ENCODE results near the gene C5orf24.
"Not testable (repeated sequence)": the region's sequence is repeated elsewhere in the genome, so short reads cannot be mapped to it uniquely, and the experiment has no call there.

C5orf24 gene

DNA sequence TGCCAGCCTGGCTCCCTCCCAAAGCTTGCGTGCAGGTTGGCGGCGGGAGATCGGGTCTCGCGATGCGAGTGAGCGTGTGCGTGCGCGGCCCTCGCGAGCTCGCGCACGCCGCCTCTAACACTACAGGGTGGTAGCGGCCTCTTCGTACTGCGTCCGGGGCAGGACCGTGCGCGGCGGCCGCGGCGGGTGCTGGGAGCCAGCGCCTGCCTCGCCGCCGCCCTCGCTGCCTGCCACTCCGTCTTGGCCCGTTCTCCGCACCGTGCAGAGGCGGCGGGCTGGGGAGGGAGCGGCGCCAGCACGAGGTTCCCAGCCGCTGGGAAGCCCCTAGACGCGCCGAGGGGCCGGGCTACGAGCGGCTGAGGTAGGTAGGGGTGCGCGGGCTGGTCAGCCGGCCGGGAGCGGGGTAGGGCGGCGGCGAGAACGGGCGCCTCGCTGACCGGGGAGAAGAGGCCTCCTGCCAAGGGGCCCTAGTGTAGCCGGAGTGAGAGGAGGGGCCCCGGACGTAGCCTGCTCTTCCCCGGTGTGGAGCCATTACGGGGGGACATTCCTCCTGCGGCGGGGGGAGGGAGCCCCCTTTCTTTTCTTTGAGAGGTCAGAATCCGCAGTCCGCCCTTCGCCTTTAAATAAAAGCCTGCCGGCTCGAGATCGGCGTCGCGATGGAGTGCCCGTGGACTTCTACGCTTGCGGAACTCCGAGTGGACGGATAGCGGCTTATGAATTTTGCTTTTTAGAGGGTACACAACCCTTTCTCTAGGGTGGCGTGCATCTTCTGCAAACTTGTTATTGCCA lies at the start of gene C5orf24:
Gene C5orf24 (plus strand): TSS at position 117 of the 789 bp plus-strand sequence. CDS start 8,933 bp downstream, outside the sequence.
- peak; percentile 90 to 95 (median 92) for DNase-seq

DNA sequence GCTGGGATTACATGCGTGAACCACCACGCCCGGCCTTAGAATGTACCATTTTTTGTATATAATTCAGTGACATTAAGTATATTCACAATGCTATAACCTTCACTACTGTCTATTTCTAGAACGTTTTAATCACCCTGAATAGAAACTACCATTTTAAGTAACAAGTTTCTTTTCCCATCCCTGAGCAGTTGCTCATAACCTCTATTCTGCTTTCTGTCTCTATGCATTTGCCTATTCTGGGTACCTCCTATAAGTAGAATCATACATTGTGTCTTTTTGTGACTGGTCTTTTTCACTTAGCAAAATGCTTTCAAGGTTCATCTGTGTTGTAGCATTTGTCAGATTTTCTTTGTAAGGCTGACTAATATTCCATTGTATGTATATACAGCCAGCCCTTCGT lies 47.3 kb upstream of the C5orf24 start:
- DNase-seq: no peak

DNA sequence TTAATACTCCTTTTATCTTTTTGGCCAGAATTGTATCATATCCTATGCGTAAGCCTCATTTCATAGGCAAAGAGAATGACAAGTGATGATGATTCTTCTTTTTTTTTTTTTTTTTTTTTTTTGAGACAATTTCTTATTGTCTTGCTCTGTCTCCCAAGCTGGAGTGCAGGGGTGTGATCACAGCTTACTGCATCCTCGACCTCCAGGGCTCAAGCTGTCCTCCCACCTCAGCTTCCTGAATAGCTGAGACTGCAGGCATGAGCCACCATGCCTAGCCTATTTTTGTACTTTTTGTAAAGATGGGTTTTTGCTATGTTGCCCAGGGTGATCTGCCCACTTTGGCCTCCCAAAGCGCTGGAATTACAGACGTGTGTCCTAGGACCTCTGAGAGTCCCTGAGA lies 41.9 kb upstream of the C5orf24 start:
- DNase-seq: no peak

DNA sequence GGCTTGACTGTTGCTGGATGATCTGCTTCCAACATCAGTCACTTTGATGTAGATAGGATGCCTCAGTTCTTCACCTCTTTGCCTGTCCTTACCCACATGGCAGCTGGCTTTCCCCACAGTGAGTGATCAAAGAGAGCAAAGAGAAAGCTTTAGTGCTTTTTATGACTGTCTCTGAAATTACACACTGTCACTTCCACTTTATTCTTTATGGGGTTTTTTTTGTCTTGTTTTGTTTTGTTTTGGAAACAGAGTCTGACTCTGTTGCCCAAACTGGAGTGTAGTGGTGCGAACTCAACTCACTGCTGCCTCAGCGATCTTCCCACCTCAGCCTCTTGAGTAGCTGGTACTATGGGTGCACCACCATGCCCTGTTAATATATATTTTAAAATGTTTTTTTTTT lies 32.4 kb upstream of the C5orf24 start:
- no peak for DNase-seq

DNA sequence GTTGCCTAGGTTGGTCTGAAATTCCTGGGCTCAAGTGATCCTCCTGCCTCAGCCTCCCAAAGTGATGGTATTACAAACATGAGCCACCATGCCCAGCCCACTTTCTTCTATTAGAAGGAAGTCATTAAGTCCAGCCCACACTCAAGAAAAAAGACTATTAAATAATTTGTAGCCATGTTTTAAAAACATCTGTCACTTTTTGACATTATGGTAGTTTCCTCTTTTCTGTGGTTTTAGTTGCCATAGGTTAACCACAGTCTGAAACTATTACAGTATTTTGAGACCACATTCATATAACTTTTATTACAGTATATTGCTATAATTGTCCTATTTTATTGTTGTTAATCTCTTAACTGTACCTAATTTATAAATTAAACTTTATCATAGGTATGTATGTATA lies 31.9 kb upstream of the C5orf24 start:
- no peak for DNase-seq

DNA sequence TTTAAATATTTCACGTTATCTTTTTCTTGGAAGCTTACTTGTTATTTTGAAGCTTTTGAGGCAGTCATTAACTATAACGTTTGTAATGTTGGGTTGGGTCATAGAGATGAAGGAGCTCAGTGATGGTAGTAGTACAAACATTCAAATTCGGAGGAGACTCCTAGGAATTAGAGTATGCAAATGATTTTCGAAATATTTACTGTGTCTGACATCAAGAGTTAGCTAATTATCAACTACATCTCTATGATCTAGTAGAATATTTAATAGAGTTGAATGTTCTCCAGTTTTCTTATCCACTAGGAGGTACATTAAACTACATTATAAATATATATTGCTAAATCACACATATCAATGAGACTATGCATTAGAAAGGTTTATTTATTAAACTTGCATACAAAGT lies 28.8 kb upstream of the C5orf24 start:
- DNase-seq: no peak

DNA sequence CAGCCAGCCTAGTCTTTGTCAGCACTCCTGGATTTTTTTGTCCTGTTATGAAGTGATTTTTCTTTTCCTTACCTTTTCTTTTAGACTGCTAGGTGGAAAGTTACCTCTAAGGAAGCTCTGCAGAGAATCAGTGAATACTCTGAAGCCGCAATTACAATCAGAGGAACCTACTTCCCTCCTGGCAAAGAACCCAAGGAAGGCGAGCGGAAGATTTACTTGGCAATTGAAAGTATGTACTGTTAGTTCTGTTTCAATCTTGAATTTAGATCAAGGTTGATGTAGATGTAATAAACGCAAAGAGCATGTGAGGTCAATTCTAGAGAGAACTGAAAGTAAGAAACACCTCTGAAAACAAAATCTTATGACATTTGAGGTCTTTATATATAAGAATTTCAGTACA lies 27.0 kb upstream of the C5orf24 start:
- DNase-seq: no peak

DNA sequence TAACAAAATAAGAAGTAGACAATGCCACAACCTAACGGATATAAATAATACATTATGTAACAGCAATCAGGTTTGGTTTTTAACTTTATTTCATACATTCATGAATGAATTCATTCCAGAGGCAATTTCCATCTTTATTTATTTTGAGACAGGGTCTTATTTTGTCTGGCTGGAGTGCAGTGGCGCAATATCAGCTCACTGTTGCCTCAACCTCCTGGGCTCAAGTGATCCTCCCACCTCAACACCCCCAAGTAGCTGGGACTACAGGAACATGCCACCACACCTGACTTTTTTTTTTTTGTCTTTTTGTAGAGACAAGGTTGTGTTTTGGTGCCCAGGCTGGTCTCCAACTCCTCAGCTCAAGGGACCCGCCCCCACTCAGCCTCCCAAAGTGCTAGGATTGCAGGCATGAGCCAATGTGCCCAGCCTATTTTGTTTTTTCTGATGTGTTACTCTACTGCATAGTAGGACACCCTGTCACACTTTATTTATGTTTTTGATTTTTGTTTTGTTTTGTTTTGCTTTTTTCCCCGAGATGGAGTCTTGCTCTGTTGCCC lies 26.3 kb upstream of the C5orf24 start:
- DNase-seq: no peak

DNA sequence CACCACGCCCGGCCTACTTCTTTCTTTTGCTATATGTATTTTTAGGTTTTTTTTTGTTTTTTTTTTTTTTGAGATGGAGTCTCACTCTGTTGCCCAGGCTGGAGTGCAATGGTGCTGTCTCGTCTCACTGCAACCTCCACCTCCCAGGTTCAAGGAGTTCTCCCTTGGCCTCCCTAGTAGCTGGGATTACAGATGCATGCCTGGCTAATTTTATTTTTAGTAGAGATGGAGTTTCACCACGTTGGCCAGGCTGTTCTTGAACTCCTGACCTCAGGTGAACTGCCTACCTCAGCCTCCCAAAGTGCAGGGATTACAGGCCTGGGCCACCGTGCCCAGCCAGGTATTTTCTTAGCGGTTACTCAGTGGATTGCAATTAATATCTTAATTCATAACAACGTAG lies 23.9 kb upstream of the C5orf24 start:
- DNase-seq: no peak

DNA sequence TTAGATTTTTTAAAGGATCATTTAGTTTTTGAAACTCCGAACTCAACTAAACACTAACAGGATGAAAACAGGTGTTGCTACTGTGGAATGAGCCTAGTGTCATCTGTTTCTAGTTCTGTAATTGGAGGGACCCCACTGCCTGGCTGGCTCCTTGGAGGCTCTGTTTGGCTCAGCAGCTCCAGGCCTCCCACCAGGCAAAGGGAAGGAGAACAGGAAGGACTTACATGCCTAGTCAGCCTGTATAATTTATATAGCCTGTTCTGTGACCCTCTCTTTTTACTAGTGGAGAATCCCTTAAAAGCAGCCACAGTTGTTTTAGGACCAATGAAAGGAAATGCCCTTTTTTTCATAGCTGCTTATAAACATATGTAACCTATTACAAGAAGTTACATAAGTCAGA lies 21.1 kb upstream of the C5orf24 start:
- DNase-seq: no peak

DNA sequence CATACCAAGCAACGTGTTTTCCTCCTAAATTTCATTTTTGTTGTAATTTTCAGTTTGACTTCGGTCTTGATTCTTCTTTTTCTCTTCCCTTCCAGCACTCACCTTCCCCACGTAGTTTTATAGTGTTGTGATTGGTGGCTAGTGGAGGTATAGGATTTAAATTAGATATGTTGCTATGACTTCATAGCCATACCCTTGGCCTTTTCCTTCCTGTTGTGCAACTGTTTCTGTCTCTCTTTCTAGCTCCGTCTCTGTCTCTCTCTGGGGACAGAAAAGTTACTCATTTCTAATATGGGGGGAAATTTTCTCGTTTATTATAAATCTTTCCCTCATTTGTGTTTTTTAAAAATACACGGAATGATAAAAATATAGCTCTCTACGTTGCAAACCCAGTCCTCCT lies 20.6 kb upstream of the C5orf24 start:
- DNase-seq: no peak

DNA sequence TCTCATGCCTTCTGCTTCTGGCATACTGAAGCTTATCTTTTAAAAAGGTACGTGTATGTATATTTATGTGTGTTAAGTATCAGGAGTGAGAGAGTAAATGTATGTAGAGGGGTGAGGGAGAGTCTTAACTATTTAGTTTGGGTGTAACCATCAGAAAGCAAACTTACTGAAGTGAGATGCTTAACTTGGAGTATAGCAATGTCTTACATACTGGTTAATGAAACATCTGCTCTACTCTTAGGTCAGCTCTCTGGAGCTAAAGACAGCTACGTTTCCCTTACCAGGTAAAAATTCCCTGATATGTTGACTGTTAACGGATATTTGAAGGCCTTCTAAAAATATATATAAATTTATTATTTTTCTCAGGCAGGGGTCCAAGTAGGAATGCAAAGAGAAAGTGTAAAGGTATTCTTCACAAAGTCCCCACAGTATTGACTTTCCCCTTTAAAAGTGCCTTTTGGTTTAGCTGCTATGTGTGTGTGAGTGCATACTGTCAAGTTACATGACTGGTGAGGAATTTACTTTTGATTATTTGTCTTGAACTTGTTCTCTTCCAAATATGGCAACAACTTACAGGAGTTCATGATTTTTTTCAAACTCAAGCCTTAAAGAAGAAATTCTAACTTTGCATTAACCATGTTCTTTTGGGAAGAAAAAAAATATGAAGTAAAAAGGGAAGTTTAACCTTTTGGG lies 12.3 kb upstream of the C5orf24 start:
- DNase-seq: no peak

DNA sequence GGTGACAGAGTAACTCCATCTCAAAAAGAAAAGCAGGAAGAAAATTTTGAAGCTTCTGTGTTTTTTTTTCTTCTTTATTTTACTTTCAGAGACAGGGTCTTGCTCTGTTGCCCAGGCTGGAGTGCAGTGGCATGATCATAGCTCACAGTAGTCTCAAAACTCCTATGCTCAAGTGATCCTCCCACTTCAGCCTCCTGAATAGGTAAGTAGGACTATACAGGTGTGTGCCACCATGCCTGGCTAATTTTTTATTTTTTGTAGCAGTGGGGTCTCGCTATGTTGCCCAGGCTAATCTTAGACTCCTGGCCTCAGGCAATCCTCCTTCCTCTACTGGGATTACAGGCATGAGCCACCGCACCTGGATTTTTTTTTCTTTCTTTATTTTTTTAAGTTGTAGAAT lies 10.1 kb upstream of the C5orf24 start:
- no peak for DNase-seq

DNA sequence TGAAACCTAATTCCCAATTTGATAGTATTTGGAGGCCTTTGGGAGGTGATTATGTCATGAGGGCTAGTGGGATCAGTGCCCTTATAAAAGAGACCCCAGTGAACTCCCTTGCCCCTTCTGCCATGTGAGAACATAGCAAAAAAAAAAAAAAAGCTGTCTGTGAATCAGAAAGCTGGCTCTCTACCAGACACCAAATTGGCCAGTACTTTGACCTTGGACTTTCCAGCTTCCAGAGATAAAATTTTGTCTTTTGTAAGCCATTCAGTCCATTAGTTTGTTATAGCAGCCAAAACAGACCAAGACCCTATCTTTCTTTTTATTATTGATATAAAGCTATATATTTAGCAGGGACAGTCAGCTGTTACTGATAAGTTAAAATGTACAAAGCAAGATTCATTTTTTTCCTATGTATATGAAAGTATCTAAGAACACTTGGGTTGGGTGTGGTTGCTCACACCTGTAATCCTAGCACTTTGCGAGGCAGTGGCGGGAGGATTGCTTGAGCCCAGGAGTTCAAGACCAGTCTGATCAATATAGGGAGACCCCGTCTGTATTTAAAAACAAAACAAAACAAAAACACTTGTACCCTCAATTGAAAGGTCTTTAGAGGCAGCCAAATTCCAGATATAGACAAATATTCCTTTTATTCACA lies 8.1 kb upstream of the C5orf24 start:
- DNase-seq: no peak

DNA sequence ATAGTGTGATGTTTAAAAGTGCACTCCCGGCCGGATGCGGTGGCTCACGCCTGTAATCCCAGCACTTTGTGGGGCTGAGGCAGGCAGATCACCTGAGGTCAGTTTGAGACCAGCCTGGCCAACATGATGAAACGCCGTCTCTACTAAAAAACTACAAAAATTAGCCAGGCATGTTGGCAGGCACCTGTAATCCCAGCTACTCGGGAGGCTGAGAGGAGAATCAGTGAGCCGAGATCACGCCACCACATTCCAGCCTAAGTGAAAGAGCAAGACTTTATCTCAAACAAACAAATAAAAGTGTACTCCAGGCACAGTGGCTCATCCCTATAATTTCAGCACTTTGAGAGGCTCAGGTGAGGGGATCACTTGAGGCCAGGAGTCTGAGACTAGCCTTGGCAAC lies 7.4 kb upstream of the C5orf24 start:
- DNase-seq: not testable (repeated sequence)

DNA sequence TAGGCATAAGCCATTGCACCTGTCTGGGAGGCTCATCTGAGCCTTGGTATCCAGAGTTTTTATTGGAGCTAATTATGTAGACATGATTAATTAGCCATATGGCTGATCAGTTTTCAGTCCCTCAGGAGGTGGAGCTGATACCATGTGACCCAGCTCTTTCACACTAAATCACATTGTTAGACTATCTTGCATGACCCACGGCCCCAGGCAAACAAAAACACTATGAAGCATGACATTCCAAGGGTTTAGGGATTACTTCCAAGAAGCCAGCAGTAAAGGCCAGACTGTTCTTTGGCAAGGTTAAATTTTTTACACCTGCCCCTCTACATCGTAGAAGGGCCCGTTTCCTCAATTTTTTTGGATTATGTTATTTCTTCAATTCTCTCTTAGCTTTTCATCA lies 5.0 kb upstream of the C5orf24 start:
- no peak for DNase-seq

DNA sequence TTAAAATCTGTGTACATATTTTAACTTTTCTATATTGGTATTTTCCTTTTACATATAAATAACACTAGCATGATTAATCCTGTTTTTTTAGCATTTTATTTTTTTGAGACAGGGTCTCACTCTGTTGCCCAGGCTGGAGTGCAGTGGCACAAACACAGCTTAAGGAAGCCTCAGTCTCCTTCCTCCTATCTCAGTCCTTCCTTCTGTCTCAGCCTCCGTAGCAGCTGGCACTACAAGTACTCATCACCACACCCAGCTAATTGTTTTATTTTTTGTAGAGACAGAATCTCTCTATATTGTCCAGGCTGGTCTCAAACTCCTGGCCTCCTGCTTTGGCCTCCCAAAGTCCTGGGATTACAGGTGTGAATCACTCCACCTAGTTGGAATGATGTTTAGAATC lies 1.5 kb upstream of the C5orf24 start:
- DNase-seq: no peak

DNA sequence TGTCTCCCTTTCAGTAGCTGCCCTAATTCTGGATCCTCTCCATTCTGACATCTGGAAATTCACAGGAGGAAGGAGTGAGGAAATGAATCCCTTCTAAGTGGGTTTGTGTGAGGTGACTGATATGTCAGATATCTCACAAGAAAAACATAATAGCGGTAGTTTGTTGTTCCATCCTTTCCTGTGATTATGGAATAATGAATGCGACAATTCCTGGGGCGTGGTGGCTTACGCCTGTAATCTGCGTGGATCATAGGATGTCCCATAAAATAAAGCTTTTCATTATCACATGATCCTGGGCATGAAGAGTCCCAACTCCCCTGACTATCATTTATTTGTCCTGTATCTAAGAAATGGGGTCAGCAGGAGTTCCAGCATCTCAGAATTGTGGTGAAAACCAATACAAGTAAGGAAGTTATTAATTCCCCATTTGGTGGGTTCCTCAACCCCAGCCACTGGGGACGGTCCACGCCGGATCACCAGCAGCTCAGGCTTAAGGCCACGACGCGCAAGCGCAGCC lies 375 bp upstream of the C5orf24 start:
- no peak for DNase-seq

DNA sequence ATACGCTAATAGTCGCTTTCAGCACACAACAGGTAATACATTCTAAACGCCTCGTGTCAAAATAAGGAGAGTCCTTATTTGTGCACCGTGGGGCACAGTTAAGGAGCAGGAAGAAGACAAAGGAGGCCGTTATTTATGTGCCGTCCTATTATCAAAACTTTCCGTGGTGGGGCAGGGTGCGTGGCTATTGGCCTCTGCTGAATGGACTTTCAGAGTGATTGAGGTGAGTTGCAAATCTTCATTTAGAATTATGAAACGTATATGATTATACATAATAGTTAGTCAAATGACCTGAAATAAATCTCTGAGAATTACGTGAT lies 833 bp downstream of the C5orf24 start:
- peak in 1 of 3 experiments; percentile 69 for DNase-seq

DNA sequence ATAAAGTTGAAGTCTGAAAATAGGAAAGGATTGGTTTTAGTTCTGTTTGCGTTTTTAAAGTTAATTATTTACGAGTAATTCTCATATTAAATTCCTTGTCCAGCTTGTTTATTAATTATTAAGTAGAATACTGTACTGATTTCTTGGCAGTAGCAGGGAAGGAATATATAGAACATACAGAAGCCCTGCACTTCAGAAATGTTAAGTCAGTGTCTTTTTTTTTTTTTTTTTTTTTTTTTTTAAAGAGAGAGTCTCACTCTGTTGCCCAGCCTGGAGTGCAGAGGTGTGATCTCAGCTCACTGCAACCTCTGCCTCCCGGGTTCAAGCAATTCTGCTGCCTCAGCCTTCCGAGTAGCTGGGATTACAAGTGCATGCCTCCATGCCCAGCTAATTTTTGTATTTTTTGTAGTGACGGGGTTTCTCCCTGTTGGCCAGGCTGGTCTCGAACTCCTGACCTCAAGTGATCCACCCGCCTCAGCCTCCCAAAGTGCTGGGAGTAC lies 3.7 kb downstream of the C5orf24 start:
- DNase-seq: not testable (repeated sequence)

DNA sequence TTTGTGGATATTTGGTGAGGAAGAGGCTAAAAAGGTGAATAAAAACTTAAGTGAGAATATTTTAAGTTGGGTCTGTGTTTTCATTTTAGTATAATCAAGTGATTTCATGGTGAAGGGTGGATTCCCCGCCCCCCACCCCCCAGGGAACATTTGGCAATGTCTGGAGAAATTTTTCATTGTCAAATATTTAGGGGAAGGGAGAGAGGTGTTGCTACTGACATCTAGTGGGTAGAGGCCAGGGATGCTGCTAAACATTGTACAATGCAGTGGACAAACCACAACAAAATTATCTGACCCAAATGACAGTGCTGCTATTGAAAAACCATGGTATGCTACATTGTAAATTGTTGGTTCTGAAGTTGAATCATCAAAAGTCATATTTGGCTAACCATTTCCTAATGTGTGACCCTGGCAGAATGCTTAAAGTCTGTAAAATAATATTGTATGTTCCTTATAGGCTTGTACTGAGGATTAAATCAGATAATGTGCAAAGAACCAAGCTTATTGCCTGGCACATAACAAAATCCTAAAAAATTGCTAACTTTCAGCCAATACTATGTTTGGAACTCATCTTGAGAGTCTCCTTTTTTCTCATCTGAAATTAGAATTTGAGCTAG lies 5.6 kb downstream of the C5orf24 start:
- DNase-seq: peak in 1 of 3 experiments; percentile 2

DNA sequence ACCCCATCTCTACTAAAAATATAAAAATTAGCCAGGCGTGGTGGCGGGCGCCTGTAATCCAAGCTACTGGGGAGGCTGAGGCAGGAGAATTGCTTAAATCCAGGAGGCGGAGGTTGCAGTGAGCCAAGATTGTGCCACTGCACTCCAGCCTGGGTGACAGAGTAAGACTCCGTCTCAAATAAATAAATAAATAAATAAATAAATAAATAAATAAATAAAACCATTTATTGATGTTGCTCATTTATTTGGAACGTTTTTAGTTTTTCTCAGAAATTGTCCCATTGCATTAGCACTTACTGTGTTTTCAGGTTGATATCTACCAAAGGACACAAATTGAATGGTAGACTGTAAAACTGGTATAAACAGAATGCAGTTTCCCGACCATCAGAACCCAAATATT lies 10.7 kb downstream of the C5orf24 start:
- not testable (repeated sequence) for DNase-seq

DNA sequence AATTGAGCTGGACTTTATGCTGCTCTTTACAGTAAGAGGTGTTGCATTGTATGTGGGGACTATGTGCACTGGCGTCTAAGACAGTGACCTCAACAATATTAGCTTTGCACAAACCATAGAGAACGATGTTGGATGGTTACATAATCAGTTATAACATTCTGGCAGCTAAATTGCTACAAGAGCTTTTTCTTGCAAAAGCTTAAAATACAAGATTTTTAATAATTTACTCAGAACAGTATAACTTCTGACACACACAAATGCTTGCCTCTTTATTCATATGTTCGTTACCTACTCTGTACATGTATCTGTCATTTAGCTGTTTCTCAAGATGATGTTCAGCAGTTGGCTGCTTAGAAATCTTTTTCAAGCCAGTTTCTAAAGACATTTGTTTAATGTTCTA lies 11.6 kb downstream of the C5orf24 start:
- no peak for DNase-seq

Data from NCI-H1417 (cell line).